NB4 (cell line): ENCODE measurements around the gene COL4A1.

ENCODE experiments used
- DNase-seq: peaks from one replicate; pipeline ENCODE4 v3.0.0; 2010; ENCODE audit warnings: low read depth
- H3K4me3 ChIP-seq: one replicate; pipeline ENCODE4 v1.5.1; 2011; ENCODE audit warnings: mild to moderate bottlenecking, low read depth, low read length, moderate library complexity
- MYC ChIP-seq: IDR thresholded peaks from 2 replicates; pipeline ENCODE4 v1.6.1; 2011; ENCODE audit warnings: low read depth, low read length
- POLR2A ChIP-seq: IDR thresholded peaks from 2 replicates; pipeline ENCODE4 v1.6.1; 2011; ENCODE audit warnings: mild to moderate bottlenecking; ENCODE audit not compliant: insufficient read length; ENCODE audit errors: extremely low read depth
- TF ChIP-seq, protein P1 (sequence below): IDR thresholded peaks from 2 replicates; pipeline ENCODE4 v1.6.1; 2011; ENCODE audit warnings: low read depth, low read length
- TF ChIP-seq, protein P2 (sequence below): IDR thresholded peaks from one replicate; pipeline ENCODE4 v1.5.1; 2012; ENCODE audit warnings: low read depth, low read length

The COL4A1 gene

DNA sequence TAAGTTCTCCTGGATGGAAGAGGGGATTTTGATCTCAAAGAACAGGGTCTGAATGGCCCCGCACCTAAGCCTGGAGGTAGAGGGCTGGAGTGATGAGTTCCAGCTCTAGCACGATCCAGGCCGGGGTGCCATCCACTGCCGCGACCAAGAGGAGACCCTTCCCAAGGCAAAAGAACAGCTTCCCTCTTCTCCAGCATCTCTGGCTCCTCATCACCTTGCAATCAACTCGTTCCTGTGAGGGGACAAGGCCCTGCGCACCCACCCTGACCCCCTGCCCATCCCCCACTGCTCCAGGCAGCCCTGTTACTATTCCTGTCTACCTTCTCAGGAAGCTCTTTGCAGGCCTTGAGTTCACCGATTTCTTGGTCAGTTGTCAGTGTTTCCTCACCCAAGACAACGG is 17.8 kb downstream of the COL4A1 start:
- no peak for DNase-seq
- no peak overlapping the region for H3K4me3 ChIP-seq
- TF ChIP-seq MYC (no peak), POLR2A (no peak)
- TF ChIP-seq, protein P1, sequence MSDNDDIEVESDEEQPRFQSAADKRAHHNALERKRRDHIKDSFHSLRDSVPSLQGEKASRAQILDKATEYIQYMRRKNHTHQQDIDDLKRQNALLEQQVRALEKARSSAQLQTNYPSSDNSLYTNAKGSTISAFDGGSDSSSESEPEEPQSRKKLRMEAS = no peak
- TF ChIP-seq, protein P2, sequence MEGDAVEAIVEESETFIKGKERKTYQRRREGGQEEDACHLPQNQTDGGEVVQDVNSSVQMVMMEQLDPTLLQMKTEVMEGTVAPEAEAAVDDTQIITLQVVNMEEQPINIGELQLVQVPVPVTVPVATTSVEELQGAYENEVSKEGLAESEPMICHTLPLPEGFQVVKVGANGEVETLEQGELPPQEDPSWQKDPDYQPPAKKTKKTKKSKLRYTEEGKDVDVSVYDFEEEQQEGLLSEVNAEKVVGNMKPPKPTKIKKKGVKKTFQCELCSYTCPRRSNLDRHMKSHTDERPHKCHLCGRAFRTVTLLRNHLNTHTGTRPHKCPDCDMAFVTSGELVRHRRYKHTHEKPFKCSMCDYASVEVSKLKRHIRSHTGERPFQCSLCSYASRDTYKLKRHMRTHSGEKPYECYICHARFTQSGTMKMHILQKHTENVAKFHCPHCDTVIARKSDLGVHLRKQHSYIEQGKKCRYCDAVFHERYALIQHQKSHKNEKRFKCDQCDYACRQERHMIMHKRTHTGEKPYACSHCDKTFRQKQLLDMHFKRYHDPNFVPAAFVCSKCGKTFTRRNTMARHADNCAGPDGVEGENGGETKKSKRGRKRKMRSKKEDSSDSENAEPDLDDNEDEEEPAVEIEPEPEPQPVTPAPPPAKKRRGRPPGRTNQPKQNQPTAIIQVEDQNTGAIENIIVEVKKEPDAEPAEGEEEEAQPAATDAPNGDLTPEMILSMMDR = no peak

DNA sequence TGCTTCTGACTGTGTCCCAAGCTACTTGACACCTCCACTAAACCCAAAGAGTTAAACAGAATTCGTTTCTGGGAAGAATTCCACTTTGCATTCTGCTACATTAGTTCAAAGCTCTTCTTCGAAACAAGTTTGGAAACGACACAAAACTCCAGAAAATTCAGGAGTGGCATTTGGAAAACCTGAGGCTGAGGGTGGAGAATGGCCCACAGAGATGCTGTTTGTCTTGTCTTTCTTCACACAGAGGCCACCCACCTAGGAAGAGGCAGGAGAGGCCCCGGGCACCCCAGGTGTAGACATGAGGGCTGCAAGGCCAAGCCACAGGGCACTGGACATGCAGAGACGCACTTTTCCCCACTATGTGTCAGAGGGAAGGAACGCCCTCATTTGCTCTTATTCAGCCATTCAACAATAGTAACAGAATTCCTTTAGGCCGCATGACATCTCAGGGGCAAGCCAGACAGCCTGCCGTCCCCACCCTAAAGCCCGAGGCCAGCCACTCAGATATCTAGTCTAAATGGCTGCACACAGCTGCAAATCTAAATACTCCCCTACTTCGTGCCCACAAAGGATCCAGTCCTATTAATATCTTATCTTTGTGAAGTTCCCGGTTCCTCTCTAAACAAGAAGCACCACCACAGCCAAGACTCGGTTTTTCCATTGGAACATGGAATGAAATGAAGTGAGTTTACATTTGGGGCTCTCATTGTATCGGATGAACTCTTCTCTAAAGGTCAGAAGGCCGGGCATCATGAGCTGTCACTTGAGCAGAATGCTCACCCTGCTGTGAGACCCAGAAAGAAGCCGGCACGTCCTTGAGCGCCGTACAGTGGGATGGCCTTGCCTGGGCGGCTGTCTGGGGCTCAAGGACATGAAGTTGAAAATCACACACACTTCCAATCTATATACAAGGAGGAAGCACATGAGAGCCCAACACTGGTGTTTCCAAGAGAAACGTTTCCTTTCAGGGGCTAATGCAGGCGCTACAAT is 19.8 kb downstream of the COL4A1 start:
- no peak for DNase-seq
- H3K4me3 ChIP-seq = no peak overlapping the region
- TF ChIP-seq, protein P2 = no peak
- TF ChIP-seq POLR2A = no peak

DNA sequence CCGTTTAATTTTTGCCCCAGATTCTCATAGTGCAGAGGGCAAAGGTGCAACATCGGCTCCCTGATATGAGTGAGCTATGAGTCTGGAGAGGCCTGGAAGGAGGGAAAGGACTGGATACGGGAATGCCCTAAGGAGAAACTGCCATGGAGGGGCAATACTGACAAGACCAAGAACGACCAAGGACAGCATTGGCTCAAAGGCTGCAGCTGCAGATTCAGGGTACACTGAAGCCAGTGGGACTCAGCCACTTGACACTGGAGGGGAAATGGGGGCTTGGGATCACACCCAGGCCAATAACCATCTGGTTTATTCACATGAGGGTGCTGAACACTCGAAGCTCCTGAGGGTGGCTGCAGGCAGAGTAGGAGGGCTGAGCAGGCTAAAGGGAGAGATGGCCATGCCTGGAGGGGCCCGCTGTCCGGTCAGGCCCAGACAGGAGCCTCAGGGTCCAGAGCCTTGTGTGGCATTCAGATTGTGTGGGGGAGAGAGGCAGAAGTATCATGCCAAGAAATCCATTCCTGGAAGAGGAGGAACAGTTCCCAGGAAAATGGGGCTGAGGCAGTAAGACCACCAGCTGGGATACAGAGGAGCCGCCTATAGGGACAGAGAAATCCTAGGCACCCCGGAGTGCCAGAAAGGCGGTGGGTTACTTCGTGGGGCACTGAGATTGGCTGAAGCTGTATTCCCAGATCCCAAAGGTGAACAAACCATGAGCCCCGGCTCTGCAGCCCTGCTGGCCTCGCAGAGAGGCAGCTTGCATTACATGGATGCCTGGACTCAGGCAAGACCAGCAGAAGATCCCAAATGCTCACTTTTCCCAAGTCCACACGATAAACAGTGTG is 20.7 kb downstream of the COL4A1 start:
- H3K4me3 ChIP-seq = no peak overlapping the region
- no peak for TF ChIP-seq POLR2A
- TF ChIP-seq, protein P2 = no peak
- no peak for TF ChIP-seq MYC
- TF ChIP-seq, protein P1 = no peak
- no peak for DNase-seq

DNA sequence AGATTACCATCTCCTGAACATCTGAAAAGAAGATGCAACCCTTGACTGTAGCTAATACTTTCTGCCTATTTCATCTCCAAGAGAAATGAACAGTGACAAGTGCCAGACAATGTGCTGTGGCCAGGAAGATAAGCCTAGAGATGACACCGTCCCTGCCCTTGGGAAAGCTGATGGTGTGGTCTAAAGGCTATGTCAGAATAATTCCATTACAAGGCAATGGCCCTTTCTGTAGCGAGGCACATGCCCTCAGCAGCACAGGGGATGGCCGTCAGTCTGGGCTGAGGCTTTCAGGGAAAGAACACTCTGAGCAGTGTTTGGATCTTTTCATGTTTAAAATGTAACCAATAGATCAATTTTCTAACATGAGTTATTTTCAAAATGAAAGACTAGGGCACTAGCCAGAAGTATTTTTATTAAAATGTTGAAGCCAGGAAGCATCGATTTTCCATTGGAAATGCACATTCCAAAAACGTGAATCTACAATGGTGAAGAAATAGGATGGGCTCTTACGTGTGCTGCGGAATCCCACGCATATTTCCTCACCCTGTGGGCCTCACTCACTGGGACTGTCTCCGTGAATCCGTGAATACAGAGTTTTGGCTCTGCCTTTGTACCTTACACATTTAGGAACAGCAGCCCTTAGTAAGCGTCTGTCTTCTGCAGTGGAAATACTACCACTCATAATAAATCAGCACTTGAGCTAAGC is 22.0 kb downstream of the COL4A1 start:
- DNase-seq = no peak
- TF ChIP-seq POLR2A = no peak
- TF ChIP-seq, protein P1 = no peak
- no peak for TF ChIP-seq MYC
- TF ChIP-seq, protein P2 = no peak
- H3K4me3 ChIP-seq = no peak overlapping the region

DNA sequence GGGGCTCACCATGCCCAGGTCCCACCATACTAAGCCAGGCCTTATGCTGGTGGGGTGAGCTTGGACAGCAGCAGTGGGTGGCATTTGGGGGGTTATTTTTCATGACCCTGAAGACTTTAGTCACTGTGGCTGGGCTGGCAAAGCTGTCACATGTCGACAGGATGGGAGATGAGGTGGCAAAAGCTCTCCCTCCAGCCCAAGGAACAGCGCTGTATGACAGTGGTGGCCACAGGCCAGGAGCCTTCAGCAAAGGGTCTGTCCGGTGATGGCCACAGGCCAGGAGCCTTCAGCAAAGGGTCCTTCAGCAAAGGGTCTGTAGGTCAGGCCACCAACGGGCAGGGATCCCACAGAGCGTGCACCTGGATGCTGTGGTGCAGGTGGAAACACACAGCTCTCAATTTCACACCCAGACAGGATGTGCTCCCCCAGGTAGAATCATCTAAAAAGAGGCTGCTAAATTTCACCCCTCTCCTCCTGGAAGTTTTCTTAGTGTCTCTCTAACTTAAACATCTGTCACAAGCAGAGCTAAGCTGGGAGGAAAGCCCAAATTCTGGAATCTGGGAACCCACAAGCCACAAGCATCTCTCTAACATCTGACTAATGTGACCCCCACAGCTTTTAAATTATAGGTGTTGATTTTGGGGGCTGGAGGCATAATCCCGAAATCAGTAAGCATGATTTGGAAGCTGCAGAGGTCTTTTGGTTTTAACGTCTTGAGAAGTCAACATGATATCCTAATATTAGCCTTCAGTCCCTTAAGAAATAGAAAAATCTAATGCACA is 23.0 kb downstream of the COL4A1 start:
- no peak overlapping the region for H3K4me3 ChIP-seq
- DNase-seq = no peak
- TF ChIP-seq, protein P2 = no peak
- TF ChIP-seq MYC (no peak), POLR2A (no peak)
- TF ChIP-seq, protein P1 = no peak
